ENCODE measurements around the gene SRSF6.
A peak's percentile ranks its signal among the peaks of the same experiment; 100 is the strongest.
"Not testable (repeated sequence)": the region's sequence is repeated elsewhere in the genome, so short reads cannot be mapped to it uniquely, and the experiment has no call there.

The SRSF6 gene

DNA sequence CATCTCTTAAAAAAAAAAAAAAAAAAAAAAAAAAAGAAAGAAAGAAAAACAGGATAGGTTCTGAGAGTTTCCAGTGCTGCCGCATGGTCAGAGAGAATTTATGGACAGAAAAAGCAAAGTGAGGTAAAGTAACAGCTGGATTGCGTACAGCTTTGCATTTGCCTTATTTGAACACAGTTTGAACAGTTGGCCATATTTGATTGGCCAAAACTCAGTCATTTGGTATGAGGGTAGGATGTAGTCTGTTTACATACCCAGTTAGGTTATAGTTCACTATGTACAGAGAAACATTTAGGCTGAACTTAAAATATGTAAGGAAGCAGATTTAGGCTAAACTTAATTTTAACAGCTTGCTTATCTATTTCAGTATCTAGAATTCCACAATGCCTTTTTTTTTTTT is 32.3 kb downstream of the SRSF6 start:
- DNase-seq = no peak

GRCh38 chr20:43492101-43492500 is 34.4 kb downstream of the SRSF6 start:
- DNase-seq = no peak

GRCh38 chr20:43495388-43495787 is 37.7 kb downstream of the SRSF6 start:
- DNase-seq = no peak

DNA sequence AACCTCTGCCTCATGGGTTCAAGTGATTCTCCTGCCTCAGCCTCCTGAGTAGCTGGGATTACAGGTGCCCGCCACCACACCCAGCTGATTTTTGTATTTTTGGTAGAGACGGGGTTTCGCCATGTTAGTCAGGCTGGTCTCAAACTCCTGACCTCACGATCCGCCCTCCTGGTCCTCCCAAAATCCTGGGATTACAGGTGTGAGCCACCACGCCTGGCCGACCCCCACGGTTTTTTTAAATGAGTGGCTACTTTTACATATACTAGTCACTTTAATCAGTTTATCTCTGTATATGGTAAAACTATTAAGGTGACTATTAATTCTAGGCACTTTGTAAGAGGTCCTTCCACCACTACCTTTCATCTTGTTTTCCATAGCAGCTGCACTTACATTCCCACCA is 44.3 kb downstream of the SRSF6 start:
- DNase-seq = not testable (repeated sequence)

- DNase-seq = no peak
Measured at GRCh38 chr20:43506238-43506637, 48.5 kb downstream of the SRSF6 start.

- DNase-seq = peak; percentile 6
Measured at GRCh38 chr20:43507150-43508080, 49.7 kb downstream of the SRSF6 start, which contains the start of gene L3MBTL1. Gene L3MBTL1, plus strand, starts transcription at chr20:43507697. Its CDS starts 5,807 bp downstream, at chr20:43513504.

GRCh38 chr20:43508106-43508505 is 50.4 kb downstream of the SRSF6 start:
- peak; percentile 6 for DNase-seq

- DNase-seq = no peak
Measured at GRCh38 chr20:43508604-43509040, 50.9 kb downstream of the SRSF6 start.

GRCh38 chr20:43511879-43512278 is 54.2 kb downstream of the SRSF6 start:
- DNase-seq = no peak

DNA sequence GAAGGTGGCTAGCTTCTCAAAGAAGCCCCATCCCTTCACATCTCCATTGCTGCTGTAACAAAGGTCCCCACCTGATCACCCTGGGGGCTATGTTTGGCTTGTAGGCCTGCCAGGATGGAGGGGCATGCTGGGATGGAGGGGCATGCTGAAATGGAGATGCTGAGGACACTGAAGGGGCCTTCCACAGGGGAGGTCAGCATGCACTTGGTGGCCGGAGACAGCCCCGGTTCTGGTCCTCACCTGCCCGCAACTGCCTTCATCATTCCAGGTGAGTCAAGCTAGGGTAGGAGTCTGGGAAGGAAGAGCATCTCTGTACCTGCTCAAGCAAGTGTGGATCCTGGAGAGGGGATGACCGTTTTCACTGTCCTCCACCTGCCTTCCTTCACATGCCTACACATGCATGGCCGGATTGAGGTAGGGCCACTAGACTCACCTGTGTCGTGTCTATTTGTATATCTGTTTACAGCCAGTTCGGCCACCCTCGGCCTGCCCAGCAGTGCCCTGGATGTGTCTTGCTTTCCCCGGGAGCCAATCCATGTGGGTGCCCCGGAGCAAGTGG is 55.8 kb downstream of the SRSF6 start:
- no peak for DNase-seq
